ENCODE results near the gene PBX1. TPM values are rescaled to one million over a fixed set of nuclear protein-coding genes. Genes with fewer than 3 reads are reported as not detected.

Gene PBX1
- total and polyA plus RNA-seq, 8 donors = 17.3 to 113 (median 91.9) TPM

DNA sequence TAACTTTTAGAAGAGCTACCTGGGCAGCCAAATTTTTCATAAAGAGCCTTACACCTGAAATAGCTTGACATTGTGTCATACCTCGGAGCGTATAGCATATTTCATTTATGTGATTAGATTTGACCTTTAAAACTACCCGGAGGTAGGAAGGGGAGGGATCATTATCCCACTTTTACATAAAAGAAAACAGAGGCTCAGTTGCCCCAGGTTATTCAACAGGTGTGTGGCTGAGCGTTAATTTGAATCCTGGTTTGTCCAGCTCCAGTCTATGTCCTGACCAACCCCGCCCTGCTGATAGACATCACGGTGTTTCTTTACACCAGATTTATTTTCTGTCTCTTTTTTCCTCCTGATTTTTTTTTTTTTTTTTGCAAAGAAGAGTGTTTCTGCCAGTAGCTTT is 39.7 kb downstream of the PBX1 start:
- no peaks in the 10 kb centered on the region for H3K27me3 ChIP-seq
- TF ChIP-seq, protein P1, sequence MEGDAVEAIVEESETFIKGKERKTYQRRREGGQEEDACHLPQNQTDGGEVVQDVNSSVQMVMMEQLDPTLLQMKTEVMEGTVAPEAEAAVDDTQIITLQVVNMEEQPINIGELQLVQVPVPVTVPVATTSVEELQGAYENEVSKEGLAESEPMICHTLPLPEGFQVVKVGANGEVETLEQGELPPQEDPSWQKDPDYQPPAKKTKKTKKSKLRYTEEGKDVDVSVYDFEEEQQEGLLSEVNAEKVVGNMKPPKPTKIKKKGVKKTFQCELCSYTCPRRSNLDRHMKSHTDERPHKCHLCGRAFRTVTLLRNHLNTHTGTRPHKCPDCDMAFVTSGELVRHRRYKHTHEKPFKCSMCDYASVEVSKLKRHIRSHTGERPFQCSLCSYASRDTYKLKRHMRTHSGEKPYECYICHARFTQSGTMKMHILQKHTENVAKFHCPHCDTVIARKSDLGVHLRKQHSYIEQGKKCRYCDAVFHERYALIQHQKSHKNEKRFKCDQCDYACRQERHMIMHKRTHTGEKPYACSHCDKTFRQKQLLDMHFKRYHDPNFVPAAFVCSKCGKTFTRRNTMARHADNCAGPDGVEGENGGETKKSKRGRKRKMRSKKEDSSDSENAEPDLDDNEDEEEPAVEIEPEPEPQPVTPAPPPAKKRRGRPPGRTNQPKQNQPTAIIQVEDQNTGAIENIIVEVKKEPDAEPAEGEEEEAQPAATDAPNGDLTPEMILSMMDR (IDR thresholded peaks at IDR 0.05) = no peak
- WGBS, 2 donors = 35 to 43% methylated on average over 6 of the region's 6 CpGs
- H3K4me1 ChIP-seq = peaks cover 39 to 66% (median 58%) of the 10 kb centered on the region in 3 donors
- intact Hi-C loops (cut with DNase I) = no loop called here
- H3K9me3 ChIP-seq = no peaks in the 10 kb centered on the region
- peak overlapping the region in 2 of 4 donors; percentile 50 to 56 for H3K27ac ChIP-seq
- DNase-seq (no peak), ATAC-seq (no peak), FAIRE-seq (no peak)
- H3K4me3 ChIP-seq = no peak overlapping the region
- peaks cover 0 to 3% (median 0%) of the 10 kb centered on the region in 3 donors for H3K36me3 ChIP-seq

DNA sequence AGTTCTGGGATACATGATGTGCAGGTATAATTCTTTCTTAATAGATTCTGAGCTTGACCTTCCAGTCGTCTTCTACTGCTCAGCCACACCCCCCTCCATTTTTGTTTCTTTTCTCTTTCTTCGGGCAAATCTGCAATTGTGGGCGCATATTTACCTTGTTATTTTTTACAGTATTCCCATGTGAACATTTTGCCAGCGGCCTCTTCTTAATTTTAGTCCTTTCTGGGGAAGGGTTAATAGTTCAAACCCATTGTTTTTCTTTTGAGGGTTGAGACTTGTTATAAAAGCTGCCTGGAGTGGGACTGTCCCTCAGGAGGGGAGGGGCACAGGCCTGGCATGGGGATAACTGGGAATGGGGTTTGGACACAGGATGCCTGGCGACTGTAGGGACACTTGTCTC is 40.3 kb downstream of the PBX1 start:
- H3K27me3 ChIP-seq = no peaks in the 10 kb centered on the region
- TF ChIP-seq, protein P1 (IDR thresholded peaks at IDR 0.05) = no peak
- DNase-seq (no peak), ATAC-seq (no peak), FAIRE-seq (no peak)
- intact Hi-C loops (cut with DNase I) = no loop called here
- peaks cover 0 to 3% (median 0%) of the 10 kb centered on the region in 3 donors for H3K36me3 ChIP-seq
- WGBS, 2 donors = 61 to 76% methylated on average over 5 of the region's 5 CpGs
- no peaks in the 10 kb centered on the region for H3K9me3 ChIP-seq
- no peak overlapping the region for H3K4me3 ChIP-seq
- peaks cover 43 to 72% (median 63%) of the 10 kb centered on the region in 3 donors for H3K4me1 ChIP-seq
- peak overlapping the region in 2 of 4 donors; percentile 32 to 50 for H3K27ac ChIP-seq

DNA sequence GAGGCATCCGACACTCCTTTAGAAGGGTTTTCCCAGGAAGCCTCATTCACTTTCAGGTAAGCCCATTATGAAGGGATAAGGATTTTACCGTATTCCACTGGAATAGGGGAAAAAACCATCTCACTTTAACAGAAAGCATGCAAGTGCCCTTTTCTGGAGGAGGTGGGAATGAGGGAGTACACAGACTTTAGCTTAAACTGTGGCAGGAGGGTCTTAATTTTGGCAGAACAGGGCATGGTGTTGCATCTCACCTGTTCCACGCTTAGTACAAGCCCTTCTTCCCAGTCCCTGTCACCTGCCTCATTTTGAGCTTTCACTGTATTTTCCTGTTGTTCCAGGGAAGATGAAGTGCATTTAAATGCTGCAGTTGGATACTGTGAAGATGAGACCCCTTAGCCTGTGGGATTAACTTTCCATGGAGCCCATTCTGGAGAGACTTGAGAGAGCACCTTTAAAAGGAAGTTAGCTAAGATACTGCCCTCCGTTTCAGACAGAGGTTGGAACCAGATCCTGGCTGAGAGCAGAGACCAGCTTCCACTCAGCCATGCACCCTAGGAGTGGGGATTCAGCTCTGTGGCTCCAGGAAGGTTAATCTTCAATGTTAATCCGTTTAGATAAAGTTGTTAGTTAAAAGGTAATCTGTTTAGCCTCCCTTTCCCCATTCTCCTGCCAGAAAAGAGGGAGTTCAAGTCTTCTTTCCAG is 42.6 kb downstream of the PBX1 start:
- FAIRE-seq (no peak), DNase-seq (no peak), ATAC-seq (peak; percentile 1 to 61 (median 50))
- Histone ChIP-seq H3K27ac (peak overlapping the region; percentile 57 to 89 (median 68)), H3K9me3 (no peaks in the 10 kb centered on the region), H3K4me1 (peaks cover 45 to 82% (median 70%) of the 10 kb centered on the region in 3 donors), H3K27me3 (no peaks in the 10 kb centered on the region), H3K4me3 (peak overlapping the region in 1 of 4 donors; percentile 19), H3K36me3 (peaks cover 0 to 3% (median 0%) of the 10 kb centered on the region in 3 donors)
- TF ChIP-seq, protein P1 (IDR thresholded peaks at IDR 0.05) = no peak
- intact Hi-C loops (cut with DNase I) = no loop called here
- 16 to 21% methylated on average over 5 of the region's 5 CpGs for WGBS, 2 donors

DNA sequence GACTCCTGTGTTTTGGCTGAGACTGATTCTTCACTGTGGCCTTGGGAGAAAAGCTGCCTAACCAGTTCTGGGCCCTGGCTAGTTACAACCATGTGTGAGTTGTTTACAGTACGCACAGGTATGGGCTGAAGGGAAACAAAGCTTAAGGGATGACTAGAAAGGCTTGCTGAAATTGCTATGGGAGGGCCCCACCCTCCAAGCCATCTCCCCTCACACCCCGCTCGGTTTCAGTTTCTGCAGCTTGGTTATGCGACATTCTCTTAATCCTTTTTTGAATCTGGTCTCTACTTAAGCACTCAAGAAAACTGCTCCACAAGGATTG is 43.1 kb downstream of the PBX1 start:
- no peaks in the 10 kb centered on the region for H3K27me3 ChIP-seq
- TF ChIP-seq, protein P1 (IDR thresholded peaks at IDR 0.05) = no peak
- peak overlapping the region; percentile 57 to 89 (median 68) for H3K27ac ChIP-seq
- H3K4me1 ChIP-seq = peaks cover 45 to 82% (median 75%) of the 10 kb centered on the region in 3 donors
- peaks cover 0 to 3% (median 0%) of the 10 kb centered on the region in 3 donors for H3K36me3 ChIP-seq
- DNase-seq (peak in 4 of 6 donors; percentile 75 to 89 (median 88)), ATAC-seq (peak; percentile 90 to 95 (median 94)), FAIRE-seq (no peak)
- intact Hi-C loops (cut with DNase I) = no loop called here
- H3K9me3 ChIP-seq = no peaks in the 10 kb centered on the region
- H3K4me3 ChIP-seq = peak overlapping the region in 1 of 4 donors; percentile 19
- WGBS, 2 donors = 3 to 5% methylated on average over 4 of the region's 4 CpGs
